ENCODE data around the gene UQCC5. TPM values are rescaled to one million over a fixed set of nuclear protein-coding genes. Genes with fewer than 3 reads are reported as not detected.

UQCC5 gene
- total and polyA plus RNA-seq, 4 donors, result 4.5 to 14.0 (median 8.1) TPM

- H3K27me3 ChIP-seq (ENCODE audit: control insufficient read depth in 1 of 2, insufficient read depth in 2 of 2, low read length in 1 of 2), result no peaks in the 10 kb centered on the region
- WGBS, 2 donors, result 13% methylated on average over 9 of the region's 9 CpGs
- H3K4me1 ChIP-seq (ENCODE audit: control insufficient read depth in 1 of 2, insufficient read depth in 2 of 2, low read length in 2 of 2), result peaks cover 0 to 7% of the 10 kb centered on the region in 2 donors
- intact Hi-C loops (cut with DNase I), result loop anchor here in 1 of 2 donors (5.0 kb wide), 1 partner anchor 79 kb away; the partner anchor contains the start of gene NISCH
- peaks cover 0 to 2% of the 10 kb centered on the region in 2 donors for H3K36me3 ChIP-seq (ENCODE audit: control insufficient read depth in 1 of 2, insufficient read depth in 2 of 2, low read length in 1 of 2)
- DNase-seq (no peak), ATAC-seq (ENCODE audit: low FRiP score) (no peak)
- no peak overlapping the region for H3K27ac ChIP-seq (ENCODE audit: low read depth in 1 of 2, low read length in 2 of 2)
- no peak overlapping the region for H3K4me3 ChIP-seq (ENCODE audit: low read length in 2 of 2)
- H3K9me3 ChIP-seq (ENCODE audit: control insufficient read depth, low read length), result no peaks in the 10 kb centered on the region
Observed at GRCh38 chr3:52536112-52536368, 365 bp upstream of the UQCC5 start.

- Histone ChIP-seq H3K27ac (ENCODE audit: low read depth in 1 of 2, low read length in 2 of 2) (peak overlapping the region in 1 of 2 donors; percentile 68), H3K9me3 (ENCODE audit: control insufficient read depth, low read length) (no peaks in the 10 kb centered on the region), H3K27me3 (ENCODE audit: control insufficient read depth in 1 of 2, insufficient read depth in 2 of 2, low read length in 1 of 2) (no peaks in the 10 kb centered on the region), H3K4me1 (ENCODE audit: control insufficient read depth in 1 of 2, insufficient read depth in 2 of 2, low read length in 2 of 2) (peaks cover 0 to 7% of the 10 kb centered on the region in 2 donors), H3K36me3 (ENCODE audit: control insufficient read depth in 1 of 2, insufficient read depth in 2 of 2, low read length in 1 of 2) (peaks cover 0 to 2% of the 10 kb centered on the region in 2 donors), H3K4me3 (ENCODE audit: low read length in 2 of 2) (peak overlapping the region; percentile 38 to 44)
- no peak for ATAC-seq (ENCODE audit: low FRiP score)
- WGBS, 2 donors, result 1 to 3% methylated on average over 6 of the region's 6 CpGs
- intact Hi-C loops (cut with DNase I), result loop anchor here in 1 of 2 donors (5.0 kb wide), 1 partner anchor 80 kb away; the partner anchor contains the start of gene NISCH
- DNase-seq, result no peak
Observed at GRCh38 chr3:52537165-52537620, 788 bp downstream of the UQCC5 start.

GRCh38 chr3:52537726-52538421, 1.5 kb downstream of the UQCC5 start:
- H3K27ac ChIP-seq (ENCODE audit: low read depth in 1 of 2, low read length in 2 of 2), result no peak overlapping the region
- peak in 1 of 2 donors; percentile 32 for DNase-seq

GRCh38 chr3:52539010-52539653, 2.7 kb downstream of the UQCC5 start:
- no peak overlapping the region for H3K27ac ChIP-seq (ENCODE audit: low read depth in 1 of 2, low read length in 2 of 2)
- no peaks in the 10 kb centered on the region for H3K9me3 ChIP-seq (ENCODE audit: control insufficient read depth, low read length)
- H3K4me3 ChIP-seq (ENCODE audit: low read length in 2 of 2), result no peak overlapping the region
- DNase-seq (no peak), ATAC-seq (ENCODE audit: low FRiP score) (no peak)
- intact Hi-C loops (cut with DNase I), result loop anchor here in 1 of 2 donors (5.0 kb wide), 1 partner anchor 82 kb away; the partner anchor contains the start of gene NISCH
- no peaks in the 10 kb centered on the region for H3K27me3 ChIP-seq (ENCODE audit: control insufficient read depth in 1 of 2, insufficient read depth in 2 of 2, low read length in 1 of 2)
- peaks cover 0 to 7% of the 10 kb centered on the region in 2 donors for H3K4me1 ChIP-seq (ENCODE audit: control insufficient read depth in 1 of 2, insufficient read depth in 2 of 2, low read length in 2 of 2)
- WGBS, 2 donors, result 95 to 96% methylated on average over 5 of the region's 5 CpGs
- peaks cover 0 to 2% of the 10 kb centered on the region in 2 donors for H3K36me3 ChIP-seq (ENCODE audit: control insufficient read depth in 1 of 2, insufficient read depth in 2 of 2, low read length in 1 of 2)

More at GRCh38 chr3:52537726-52538421, 1.5 kb downstream of the UQCC5 start:
- no peak for ATAC-seq (ENCODE audit: low FRiP score)
- Histone ChIP-seq H3K36me3 (ENCODE audit: control insufficient read depth in 1 of 2, insufficient read depth in 2 of 2, low read length in 1 of 2) (peaks cover 0 to 2% of the 10 kb centered on the region in 2 donors), H3K4me1 (ENCODE audit: control insufficient read depth in 1 of 2, insufficient read depth in 2 of 2, low read length in 2 of 2) (peaks cover 0 to 7% of the 10 kb centered on the region in 2 donors), H3K9me3 (ENCODE audit: control insufficient read depth, low read length) (no peaks in the 10 kb centered on the region), H3K27me3 (ENCODE audit: control insufficient read depth in 1 of 2, insufficient read depth in 2 of 2, low read length in 1 of 2) (no peaks in the 10 kb centered on the region), H3K4me3 (ENCODE audit: low read length in 2 of 2) (peak overlapping the region; percentile 38 to 44)
- WGBS, 2 donors, result 78 to 80% methylated on average over 7 of the region's 7 CpGs
- intact Hi-C loops (cut with DNase I), result loop anchor here in 1 of 2 donors (5.0 kb wide), 1 partner anchor 81 kb away; the partner anchor contains the start of gene NISCH

GRCh38 chr3:52541050-52541449, 4.6 kb downstream of the UQCC5 start:
- ATAC-seq (ENCODE audit: low FRiP score), result no peak
- peaks cover 0 to 5% of the 10 kb centered on the region in 2 donors for H3K36me3 ChIP-seq (ENCODE audit: control insufficient read depth in 1 of 2, insufficient read depth in 2 of 2, low read length in 1 of 2)
- DNase-seq, result no peak
- no peaks in the 10 kb centered on the region for H3K9me3 ChIP-seq (ENCODE audit: control insufficient read depth, low read length)
- H3K27me3 ChIP-seq (ENCODE audit: control insufficient read depth in 1 of 2, insufficient read depth in 2 of 2, low read length in 1 of 2), result no peaks in the 10 kb centered on the region
- H3K27ac ChIP-seq (ENCODE audit: low read depth in 1 of 2, low read length in 2 of 2), result no peak overlapping the region
- WGBS, 2 donors, result 62 to 71% methylated on average over 2 of the region's 2 CpGs
- H3K4me3 ChIP-seq (ENCODE audit: low read length in 2 of 2), result no peak overlapping the region
- intact Hi-C loops (cut with DNase I), result no loop called here
- H3K4me1 ChIP-seq (ENCODE audit: control insufficient read depth in 1 of 2, insufficient read depth in 2 of 2, low read length in 2 of 2), result peaks cover 0 to 7% of the 10 kb centered on the region in 2 donors

- no peaks in the 10 kb centered on the region for H3K4me1 ChIP-seq (ENCODE audit: control insufficient read depth in 1 of 2, insufficient read depth in 2 of 2, low read length in 2 of 2)
- DNase-seq, result no peak
- H3K4me3 ChIP-seq (ENCODE audit: low read length in 2 of 2), result no peak overlapping the region
- no peaks in the 10 kb centered on the region for H3K9me3 ChIP-seq (ENCODE audit: control insufficient read depth, low read length)
- intact Hi-C loops (cut with DNase I), result no loop called here
- 77 to 78% methylated on average over 4 of the region's 4 CpGs for WGBS, 2 donors
- H3K27me3 ChIP-seq (ENCODE audit: control insufficient read depth in 1 of 2, insufficient read depth in 2 of 2, low read length in 1 of 2), result no peaks in the 10 kb centered on the region
- no peak for ATAC-seq (ENCODE audit: low FRiP score)
- H3K27ac ChIP-seq (ENCODE audit: low read depth in 1 of 2, low read length in 2 of 2), result no peak overlapping the region
- peaks cover 0 to 6% of the 10 kb centered on the region in 2 donors for H3K36me3 ChIP-seq (ENCODE audit: control insufficient read depth in 1 of 2, insufficient read depth in 2 of 2, low read length in 1 of 2)
Observed at GRCh38 chr3:52544937-52545336, 8.5 kb downstream of the UQCC5 start.

GRCh38 chr3:52546111-52546901, 9.9 kb downstream of the UQCC5 start:
- Histone ChIP-seq H3K27ac (ENCODE audit: low read depth in 1 of 2, low read length in 2 of 2) (no peak overlapping the region), H3K4me1 (ENCODE audit: control insufficient read depth in 1 of 2, insufficient read depth in 2 of 2, low read length in 2 of 2) (no peaks in the 10 kb centered on the region), H3K27me3 (ENCODE audit: control insufficient read depth in 1 of 2, insufficient read depth in 2 of 2, low read length in 1 of 2) (no peaks in the 10 kb centered on the region), H3K36me3 (ENCODE audit: control insufficient read depth in 1 of 2, insufficient read depth in 2 of 2, low read length in 1 of 2) (peaks cover 0 to 7% of the 10 kb centered on the region in 2 donors), H3K9me3 (ENCODE audit: control insufficient read depth, low read length) (no peaks in the 10 kb centered on the region), H3K4me3 (ENCODE audit: low read length in 2 of 2) (no peak overlapping the region)
- intact Hi-C loops (cut with DNase I), result no loop called here
- DNase-seq (no peak), ATAC-seq (ENCODE audit: low FRiP score) (no peak)
- WGBS, 2 donors, result 68 to 73% methylated on average over 3 of the region's 3 CpGs

GRCh38 chr3:52547143-52547542, 10.7 kb downstream of the UQCC5 start:
- no peak for ATAC-seq (ENCODE audit: low FRiP score)
- intact Hi-C loops (cut with DNase I), result no loop called here

More at GRCh38 chr3:52547143-52547542, 10.7 kb downstream of the UQCC5 start:
- H3K36me3 ChIP-seq (ENCODE audit: control insufficient read depth in 1 of 2, insufficient read depth in 2 of 2, low read length in 1 of 2), result peaks cover 0 to 7% of the 10 kb centered on the region in 2 donors
- DNase-seq, result no peak
- no peaks in the 10 kb centered on the region for H3K9me3 ChIP-seq (ENCODE audit: control insufficient read depth, low read length)
- 69 to 74% methylated on average over 2 of the region's 2 CpGs for WGBS, 2 donors
- H3K4me3 ChIP-seq (ENCODE audit: low read length in 2 of 2), result no peak overlapping the region
- H3K27me3 ChIP-seq (ENCODE audit: control insufficient read depth in 1 of 2, insufficient read depth in 2 of 2, low read length in 1 of 2), result no peaks in the 10 kb centered on the region
- no peaks in the 10 kb centered on the region for H3K4me1 ChIP-seq (ENCODE audit: control insufficient read depth in 1 of 2, insufficient read depth in 2 of 2, low read length in 2 of 2)
- no peak overlapping the region for H3K27ac ChIP-seq (ENCODE audit: low read depth in 1 of 2, low read length in 2 of 2)
